BJ (cell line): ENCODE measurements around the gene RELB. TPM values are rescaled to one million over a fixed set of nuclear protein-coding genes. Genes with fewer than 3 reads are reported as not detected.

Source experiments
- CTCF ChIA-PET: fragments of 350-600 bp; formaldehyde crosslinking; extraction: SDS; loops from one replicate; lab custom pipeline; 2021; ENCODE audit warnings: antibody characterized with exemption, inconsistent platforms; lab: Yijun Ruan, JAX
- POLR2A ChIA-PET: fragments of 300-600 bp; sonication (Branson Sonifier 250); formaldehyde crosslinking; extraction: SDS; loops from one replicate; lab custom pipeline; 2021; ENCODE audit warnings: antibody characterized with exemption; lab: Charles Lee
- DNase-seq: peaks from one replicate; pipeline ENCODE4 v3.0.0-alpha.2; 2011; ENCODE audit warnings: low read depth
- H3K27me3 ChIP-seq: 2 replicates; pipeline ENCODE4 v1.6.0; 2011; ENCODE audit warnings: low read length; ENCODE audit not compliant: control insufficient read depth, insufficient read depth
- H3K36me3 ChIP-seq: 2 replicates; pipeline ENCODE4 v1.5.1; 2011; ENCODE audit warnings: low read length; ENCODE audit not compliant: control insufficient read depth, insufficient read depth
- H3K4me3 ChIP-seq: 2 replicates; pipeline ENCODE4 v1.5.1; 2011; ENCODE audit warnings: low read depth, mild to moderate bottlenecking, control low read depth, low read length
- polyA plus RNA-seq: library from polyadenylated mRNA; depleted of rRNA; stranded (reverse); fragments of >200 nt; gene quantifications from 2 replicates; pipeline ENCODE4 v1.2.3, GENCODE V29; 2011; rRNA removed
- small RNA-seq: library from RNA; depleted of rRNA; stranded (forward); fragments of <200 nt; gene quantifications from one replicate; pipeline ENCODE3, GENCODE V24; 2012; ENCODE audit warnings: low replicate concordance, low read depth; ENCODE audit not compliant: insufficient read length
- TF ChIP-seq, protein P1 (sequence below): IDR thresholded peaks from 2 replicates; pipeline ENCODE4 v1.5.1; 2011; ENCODE audit warnings: low read depth, mild to moderate bottlenecking, control low read depth, inconsistent platforms, low read length, moderate library complexity; ENCODE audit not compliant: insufficient read depth

The RELB gene
- polyA plus RNA-seq, 1 experiment, result 11.6 TPM

- TF ChIP-seq, protein P1, sequence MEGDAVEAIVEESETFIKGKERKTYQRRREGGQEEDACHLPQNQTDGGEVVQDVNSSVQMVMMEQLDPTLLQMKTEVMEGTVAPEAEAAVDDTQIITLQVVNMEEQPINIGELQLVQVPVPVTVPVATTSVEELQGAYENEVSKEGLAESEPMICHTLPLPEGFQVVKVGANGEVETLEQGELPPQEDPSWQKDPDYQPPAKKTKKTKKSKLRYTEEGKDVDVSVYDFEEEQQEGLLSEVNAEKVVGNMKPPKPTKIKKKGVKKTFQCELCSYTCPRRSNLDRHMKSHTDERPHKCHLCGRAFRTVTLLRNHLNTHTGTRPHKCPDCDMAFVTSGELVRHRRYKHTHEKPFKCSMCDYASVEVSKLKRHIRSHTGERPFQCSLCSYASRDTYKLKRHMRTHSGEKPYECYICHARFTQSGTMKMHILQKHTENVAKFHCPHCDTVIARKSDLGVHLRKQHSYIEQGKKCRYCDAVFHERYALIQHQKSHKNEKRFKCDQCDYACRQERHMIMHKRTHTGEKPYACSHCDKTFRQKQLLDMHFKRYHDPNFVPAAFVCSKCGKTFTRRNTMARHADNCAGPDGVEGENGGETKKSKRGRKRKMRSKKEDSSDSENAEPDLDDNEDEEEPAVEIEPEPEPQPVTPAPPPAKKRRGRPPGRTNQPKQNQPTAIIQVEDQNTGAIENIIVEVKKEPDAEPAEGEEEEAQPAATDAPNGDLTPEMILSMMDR, result no peak
- CTCF ChIA-PET, result interaction anchor here (1.0 kb wide), 1 partner anchor 11 kb away, joined by 4 read pairs; no protein-coding TSS in a partner anchor
- POLR2A ChIA-PET, result no interaction called here
- Histone ChIP-seq H3K4me3 (no peak overlapping the region), H3K27me3 (no peaks in the 10 kb centered on the region), H3K36me3 (peaks cover 6% of the 10 kb centered on the region)
- no peak for DNase-seq
Observed at GRCh38 chr19:45087531-45087930, 86.3 kb downstream of the RELB start.

Small RNA genes within 50 kb of the gene (small RNA-seq; reads per million reads assigned to genes)
- gene RNU6-611P, result not detected

Other genes starting within 250 kb of the RELB start
- not detected in 2 replicates for gene CBLC, start 223.6 kb upstream of the RELB start, polyA plus RNA-seq
- 4.7 and 8.9 TPM in 2 replicates for gene BCAM, start 192.4 kb upstream of the RELB start, polyA plus RNA-seq
- 80.6 and 107 TPM in 2 replicates for gene NECTIN2, start 155.2 kb upstream of the RELB start, polyA plus RNA-seq
- gene TOMM40, start 110.2 kb upstream of the RELB start, polyA plus RNA-seq, result 27.7 and 46.8 TPM in 2 replicates
- gene APOE, start 95.7 kb upstream of the RELB start, polyA plus RNA-seq, result 2.8 and 3.6 TPM in 2 replicates
- 3.8 and 4.9 TPM in 2 replicates for gene APOC1, start 86.9 kb upstream of the RELB start, polyA plus RNA-seq
- not detected in 2 replicates for gene APOC4, start 59.2 kb upstream of the RELB start, polyA plus RNA-seq
- not detected in 2 replicates for gene APOC2, start 55.4 kb upstream of the RELB start, polyA plus RNA-seq
- gene CLPTM1, start 46.1 kb upstream of the RELB start, polyA plus RNA-seq, result 65.2 and 127 TPM in 2 replicates
- gene CLASRP, start 37.6 kb downstream of the RELB start, polyA plus RNA-seq, result 13.6 and 15.9 TPM in 2 replicates
- gene ZNF296, start 75.0 kb downstream of the RELB start, polyA plus RNA-seq, result 0.09 TPM in 1 of 2 replicates, not detected in the other
- 17.0 and 25.0 TPM in 2 replicates for gene GEMIN7, start 77.8 kb downstream of the RELB start, polyA plus RNA-seq
- gene PPP1R37, start 91.7 kb downstream of the RELB start, polyA plus RNA-seq, result 10.8 and 16.1 TPM in 2 replicates
- gene NKPD1, start 159.5 kb downstream of the RELB start, polyA plus RNA-seq, result 0.02 and 0.05 TPM in 2 replicates
- 9.7 and 15.0 TPM in 2 replicates for gene TRAPPC6A, start 176.8 kb downstream of the RELB start, polyA plus RNA-seq
- 7.1 and 8.3 TPM in 2 replicates for gene BLOC1S3, start 177.3 kb downstream of the RELB start, polyA plus RNA-seq
- gene EXOC3L2, start 243.9 kb downstream of the RELB start, polyA plus RNA-seq, result 0.04 TPM in 1 of 2 replicates, not detected in the other
- 10.9 and 17.1 TPM in 2 replicates for gene MARK4, start 249.8 kb downstream of the RELB start, polyA plus RNA-seq